Subcutaneous abdominal adipose tissue (tissue), 5 donors: ENCODE results near the gene MROH8.

Experiments used
- H3K27ac ChIP-seq: one replicate; pipeline ENCODE4 v1.7.0; 2013; ENCODE audit warnings: low read depth, mild to moderate bottlenecking, inconsistent platforms, low read length, moderate library complexity
- H3K27me3 ChIP-seq, 5 donors: one replicate each; pipeline ENCODE4 v1.7.0; 2013; ENCODE audit warnings: low read length in 5 of 5, inconsistent platforms in 1 of 5; ENCODE audit not compliant: control insufficient read depth in 5 of 5, insufficient read depth in 4 of 5
- H3K36me3 ChIP-seq, 5 donors: one replicate each; pipeline ENCODE4 v1.7.0; 2013; ENCODE audit warnings: low read length in 5 of 5; ENCODE audit not compliant: control insufficient read depth in 5 of 5, insufficient read depth in 5 of 5
- H3K4me1 ChIP-seq, 5 donors: one replicate each; pipeline ENCODE4 v1.7.0; 2013; ENCODE audit warnings: low read length in 5 of 5, mild to moderate bottlenecking in 3 of 5, moderate library complexity in 1 of 5; ENCODE audit not compliant: control insufficient read depth in 5 of 5, insufficient read depth in 5 of 5
- H3K4me3 ChIP-seq, 5 donors: one replicate each; pipeline ENCODE4 v1.7.0; 2013; ENCODE audit warnings: low read length in 5 of 5, low read depth in 1 of 5
- H3K9ac ChIP-seq, 5 donors: one replicate each; pipeline ENCODE4 v1.7.0; 2013; ENCODE audit warnings: low read length in 5 of 5, mild to moderate bottlenecking in 4 of 5, moderate library complexity in 3 of 5
- H3K9me3 ChIP-seq, 5 donors: one replicate each; pipeline ENCODE4 v1.7.0; 2013; ENCODE audit warnings: low read length in 5 of 5; ENCODE audit not compliant: control insufficient read depth in 5 of 5
- donor health status: healthy.
- donor health status: healthy.
- donor health status: healthy.
- donor health status: healthy.
- donor health status: healthy.

MROH8 gene

DNA sequence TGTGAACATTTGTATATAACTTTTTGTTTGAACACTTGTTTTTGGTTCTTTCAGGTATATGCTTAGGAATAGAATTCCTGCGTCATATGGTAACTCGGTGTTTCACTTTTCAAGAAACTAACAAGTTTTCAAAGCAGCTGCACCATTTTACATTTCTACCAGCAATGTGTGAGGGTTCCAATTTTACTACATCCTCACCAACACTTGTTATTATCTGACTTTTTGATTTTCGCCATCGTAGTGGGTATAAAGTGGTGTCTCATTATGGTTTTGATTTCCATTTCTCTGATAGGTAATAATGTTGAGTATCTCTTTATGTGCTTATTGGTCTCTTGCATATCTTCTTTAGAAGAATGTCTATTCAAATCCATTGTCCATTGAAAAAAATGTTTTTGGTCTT, 39.6 kb upstream of the MROH8 start:
- H3K36me3 ChIP-seq: peaks cover 23 to 60% (median 25%) of the 10 kb centered on the region in 5 donors
- peaks cover 0 to 33% (median 12%) of the 10 kb centered on the region in 5 donors for H3K4me1 ChIP-seq
- no peak overlapping the region for H3K9ac ChIP-seq
- no peaks in the 10 kb centered on the region for H3K27me3 ChIP-seq
- H3K4me3 ChIP-seq: no peak overlapping the region
- no peaks in the 10 kb centered on the region for H3K9me3 ChIP-seq
- no peak overlapping the region for H3K27ac ChIP-seq

DNA sequence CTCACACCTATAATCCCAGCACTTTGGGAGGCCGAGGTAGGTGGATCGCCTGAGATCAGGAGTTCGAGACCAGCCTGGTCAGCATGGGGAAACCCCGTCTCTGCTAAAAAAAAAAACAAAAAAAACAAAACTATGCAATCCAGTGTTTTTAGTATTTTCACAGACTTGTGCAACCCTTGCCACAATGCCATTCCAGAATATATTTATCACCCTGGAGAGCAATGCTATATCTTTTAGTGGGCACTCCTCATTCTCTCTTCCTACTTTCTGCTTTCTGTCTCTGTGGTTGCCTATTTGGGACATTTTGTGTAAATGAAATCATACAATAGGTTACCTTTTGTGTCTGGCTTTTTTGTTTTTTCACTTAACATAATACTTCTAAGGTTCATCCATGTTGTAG, 39.1 kb upstream of the MROH8 start:
- H3K9ac ChIP-seq: no peak overlapping the region
- H3K4me1 ChIP-seq: peaks cover 0 to 33% (median 12%) of the 10 kb centered on the region in 5 donors
- H3K9me3 ChIP-seq: no peaks in the 10 kb centered on the region
- H3K27ac ChIP-seq: peak overlapping the region; percentile 19
- H3K4me3 ChIP-seq: no peak overlapping the region
- no peaks in the 10 kb centered on the region for H3K27me3 ChIP-seq
- H3K36me3 ChIP-seq: peaks cover 23 to 60% (median 30%) of the 10 kb centered on the region in 5 donors

- Histone ChIP-seq H3K4me3 (no peak overlapping the region), H3K27me3 (no peaks in the 10 kb centered on the region), H3K9me3 (no peaks in the 10 kb centered on the region), H3K4me1 (no peaks in the 10 kb centered on the region), H3K27ac (no peak overlapping the region), H3K9ac (no peak overlapping the region), H3K36me3 (peaks cover 36 to 87% (median 67%) of the 10 kb centered on the region in 5 donors)
These were observed 30.4 kb upstream of the MROH8 start for GRCh38 chr20:37209661-37210314.

GRCh38 chr20:37209193-37209592, 29.8 kb upstream of the MROH8 start:
- Histone ChIP-seq H3K27me3 (no peaks in the 10 kb centered on the region), H3K9ac (no peak overlapping the region), H3K9me3 (no peaks in the 10 kb centered on the region), H3K4me3 (no peak overlapping the region), H3K4me1 (peaks cover 0 to 5% (median 0%) of the 10 kb centered on the region in 5 donors), H3K27ac (no peak overlapping the region), H3K36me3 (peaks cover 31 to 88% (median 67%) of the 10 kb centered on the region in 5 donors)

GRCh38 chr20:37207171-37207570, 27.8 kb upstream of the MROH8 start:
- Histone ChIP-seq H3K4me1 (peaks cover 0 to 13% (median 5%) of the 10 kb centered on the region in 5 donors), H3K36me3 (peaks cover 23 to 77% (median 57%) of the 10 kb centered on the region in 5 donors), H3K9me3 (no peaks in the 10 kb centered on the region), H3K27me3 (no peaks in the 10 kb centered on the region), H3K9ac (peak overlapping the region in 1 of 5 donors; percentile 13), H3K27ac (no peak overlapping the region), H3K4me3 (no peak overlapping the region)

DNA sequence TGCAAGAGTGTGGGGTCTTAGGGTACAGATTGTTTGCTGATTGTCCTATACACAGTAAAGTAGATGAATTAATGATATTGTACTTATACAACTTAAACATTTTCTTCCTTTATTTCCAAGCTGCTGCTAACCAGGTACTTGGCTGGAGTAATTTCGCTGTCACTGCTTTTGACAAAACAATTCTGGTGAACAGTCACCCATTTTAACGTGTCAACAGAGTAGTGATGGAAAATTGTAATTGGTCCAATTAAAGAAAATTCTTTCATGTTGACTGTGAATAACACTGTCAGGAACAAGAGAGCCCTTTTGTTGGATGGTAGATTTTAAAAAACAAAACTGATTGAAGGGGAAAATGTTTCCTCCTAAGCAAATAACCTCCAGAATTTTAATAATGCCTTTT, 26.4 kb upstream of the MROH8 start:
- Histone ChIP-seq H3K9me3 (no peaks in the 10 kb centered on the region), H3K4me3 (no peak overlapping the region), H3K27ac (no peak overlapping the region), H3K9ac (no peak overlapping the region), H3K36me3 (peaks cover 23 to 80% (median 59%) of the 10 kb centered on the region in 5 donors), H3K27me3 (no peaks in the 10 kb centered on the region), H3K4me1 (peaks cover 0 to 17% (median 5%) of the 10 kb centered on the region in 5 donors)

GRCh38 chr20:37205130-37205529, 25.8 kb upstream of the MROH8 start:
- Histone ChIP-seq H3K4me1 (peaks cover 0 to 17% (median 5%) of the 10 kb centered on the region in 5 donors), H3K27ac (peak overlapping the region; percentile 21), H3K4me3 (no peak overlapping the region), H3K27me3 (no peaks in the 10 kb centered on the region), H3K36me3 (peaks cover 23 to 79% (median 63%) of the 10 kb centered on the region in 5 donors), H3K9ac (peak overlapping the region in 1 of 5 donors; percentile 17), H3K9me3 (no peaks in the 10 kb centered on the region)

DNA sequence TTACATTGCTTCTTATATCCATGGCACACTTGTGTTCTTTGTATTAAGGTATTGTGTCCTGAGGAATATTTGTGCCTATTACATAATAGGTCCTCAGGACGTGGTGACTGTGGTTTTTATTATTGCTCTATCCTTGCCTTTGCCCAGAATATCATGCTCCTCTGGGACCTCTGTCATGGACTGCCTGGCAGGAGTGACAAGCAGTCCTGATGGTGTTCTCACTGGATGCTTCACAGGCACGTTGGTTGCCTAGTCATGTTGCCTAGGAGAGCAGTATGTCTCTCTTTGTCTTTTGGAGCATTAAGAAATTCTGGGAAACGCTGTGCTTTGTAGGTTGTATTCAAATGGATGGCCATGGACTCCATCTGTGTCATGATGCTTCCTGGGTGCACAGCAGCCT, 24.7 kb upstream of the MROH8 start:
- Histone ChIP-seq H3K4me1 (peaks cover 0 to 17% (median 5%) of the 10 kb centered on the region in 5 donors), H3K9ac (no peak overlapping the region), H3K27me3 (no peaks in the 10 kb centered on the region), H3K9me3 (no peaks in the 10 kb centered on the region), H3K27ac (peak overlapping the region; percentile 1), H3K36me3 (peaks cover 23 to 78% (median 63%) of the 10 kb centered on the region in 5 donors), H3K4me3 (no peak overlapping the region)

GRCh38 chr20:37202267-37202943, 23.1 kb upstream of the MROH8 start:
- no peaks in the 10 kb centered on the region for H3K9me3 ChIP-seq
- peaks cover 16 to 67% (median 57%) of the 10 kb centered on the region in 5 donors for H3K36me3 ChIP-seq
- peak overlapping the region; percentile 64 for H3K27ac ChIP-seq
- peaks cover 0 to 17% (median 5%) of the 10 kb centered on the region in 5 donors for H3K4me1 ChIP-seq
- no peak overlapping the region for H3K4me3 ChIP-seq
- H3K9ac ChIP-seq: peak overlapping the region in 2 of 5 donors; percentile 16 to 38
- H3K27me3 ChIP-seq: no peaks in the 10 kb centered on the region

GRCh38 chr20:37201827-37202162, 22.4 kb upstream of the MROH8 start:
- peaks cover 16 to 63% (median 51%) of the 10 kb centered on the region in 5 donors for H3K36me3 ChIP-seq
- H3K4me3 ChIP-seq: no peak overlapping the region
- H3K27ac ChIP-seq: peak overlapping the region; percentile 64

More at GRCh38 chr20:37201827-37202162, 22.4 kb upstream of the MROH8 start:
- no peaks in the 10 kb centered on the region for H3K27me3 ChIP-seq
- H3K9ac ChIP-seq: peak overlapping the region in 2 of 5 donors; percentile 16 to 38
- H3K9me3 ChIP-seq: no peaks in the 10 kb centered on the region
- peaks cover 0 to 17% (median 5%) of the 10 kb centered on the region in 5 donors for H3K4me1 ChIP-seq
